ENCODE data around the gene CDH4.

GRCh38 chr20:61397790-61398189 lies 145.7 kb downstream of the CDH4 start:
- TF ChIP-seq, protein P1, sequence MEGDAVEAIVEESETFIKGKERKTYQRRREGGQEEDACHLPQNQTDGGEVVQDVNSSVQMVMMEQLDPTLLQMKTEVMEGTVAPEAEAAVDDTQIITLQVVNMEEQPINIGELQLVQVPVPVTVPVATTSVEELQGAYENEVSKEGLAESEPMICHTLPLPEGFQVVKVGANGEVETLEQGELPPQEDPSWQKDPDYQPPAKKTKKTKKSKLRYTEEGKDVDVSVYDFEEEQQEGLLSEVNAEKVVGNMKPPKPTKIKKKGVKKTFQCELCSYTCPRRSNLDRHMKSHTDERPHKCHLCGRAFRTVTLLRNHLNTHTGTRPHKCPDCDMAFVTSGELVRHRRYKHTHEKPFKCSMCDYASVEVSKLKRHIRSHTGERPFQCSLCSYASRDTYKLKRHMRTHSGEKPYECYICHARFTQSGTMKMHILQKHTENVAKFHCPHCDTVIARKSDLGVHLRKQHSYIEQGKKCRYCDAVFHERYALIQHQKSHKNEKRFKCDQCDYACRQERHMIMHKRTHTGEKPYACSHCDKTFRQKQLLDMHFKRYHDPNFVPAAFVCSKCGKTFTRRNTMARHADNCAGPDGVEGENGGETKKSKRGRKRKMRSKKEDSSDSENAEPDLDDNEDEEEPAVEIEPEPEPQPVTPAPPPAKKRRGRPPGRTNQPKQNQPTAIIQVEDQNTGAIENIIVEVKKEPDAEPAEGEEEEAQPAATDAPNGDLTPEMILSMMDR (IDR thresholded peaks at IDR 0.05): no peak
- TF ChIP-seq EZH2 (IDR thresholded peaks at IDR 0.05; ENCODE audit: borderline replicate concordance, insufficient read depth, low read depth, low read length, poor library complexity, severe bottlenecking): no peak

All from B cell (primary cell).